A673 (cell line): ENCODE results near the gene PADI1. TPM values are rescaled to one million over a fixed set of nuclear protein-coding genes. Genes with fewer than 3 reads are reported as not detected.

Experiments used
- BruUV-seq: library from RNA; stranded (reverse); fragments of 400-500 nt; replicated peaks from 2 replicates; lab custom pipeline; 2021; lab: Mats Ljungman, UMichigan
- CTCF ChIA-PET: fragments of 300-600 bp; sonication (Branson Sonifier 250); formaldehyde crosslinking; loops from one replicate; lab custom pipeline; 2022; ENCODE audit warnings: antibody characterized with exemption; lab: Charles Lee
- POLR2A ChIA-PET: fragments of 300-600 bp; sonication (Branson Sonifier 250); formaldehyde crosslinking; loops from one replicate; lab custom pipeline; 2022; ENCODE audit warnings: antibody characterized with exemption; ENCODE audit not compliant: low non-redundant PET; lab: Charles Lee
- DNase-seq: peaks from one replicate; pipeline ENCODE4 v3.0.0-alpha.2; 2015; ENCODE audit warnings: low spot score
- H3K27ac ChIP-seq: fragments of 200-600 bp; sonication (generic); 2 replicates; pipeline ENCODE4 v1.5.1; 2016; ENCODE audit warnings: mixed run types, low read depth, mild to moderate bottlenecking, mixed read lengths, antibody characterized with exemption, low read length; ENCODE audit not compliant: poor library complexity, severe bottlenecking
- H3K27me3 ChIP-seq: fragments of 200-600 bp; sonication (generic); replicated peaks from 2 replicates; pipeline ENCODE4 v1.6.1; 2017; ENCODE audit warnings: mixed run types, low read depth, mild to moderate bottlenecking, mixed read lengths, antibody characterized with exemption, low read length; ENCODE audit not compliant: insufficient read depth, poor library complexity
- H3K36me3 ChIP-seq: fragments of 200-600 bp; sonication (generic); 2 replicates; pipeline ENCODE4 v1.6.1; 2016; ENCODE audit warnings: mixed run types, mild to moderate bottlenecking, mixed read lengths, antibody characterized with exemption, low read length; ENCODE audit not compliant: insufficient read depth, poor library complexity, severe bottlenecking
- H3K4me1 ChIP-seq: fragments of 200-600 bp; sonication (generic); 2 replicates; pipeline ENCODE4 v1.6.1; 2017; ENCODE audit warnings: mixed run types, mild to moderate bottlenecking, mixed read lengths, antibody characterized with exemption, low read length; ENCODE audit not compliant: insufficient read depth, poor library complexity, severe bottlenecking
- H3K4me3 ChIP-seq: fragments of 200-600 bp; sonication (generic); 2 replicates; pipeline ENCODE4 v1.5.1; 2016; ENCODE audit warnings: low read depth, mixed run types, mild to moderate bottlenecking, mixed read lengths, low read length; ENCODE audit not compliant: poor library complexity, severe bottlenecking
- H3K9me3 ChIP-seq: fragments of 200-600 bp; sonication (generic); 2 replicates; pipeline ENCODE4 v1.6.1; 2016; ENCODE audit warnings: mixed run types, low read depth, mild to moderate bottlenecking, mixed read lengths, antibody characterized with exemption, low read length; ENCODE audit not compliant: poor library complexity, severe bottlenecking
- EZH2 ChIP-seq: fragments of 200-600 bp; sonication (generic); IDR thresholded peaks from 2 replicates; pipeline ENCODE4 v1.6.1; 2017; ENCODE audit warnings: borderline replicate concordance, low read depth, mild to moderate bottlenecking, mixed read lengths, antibody characterized with exemption, low read length; ENCODE audit not compliant: poor library complexity, severe bottlenecking
- intact Hi-C: fragments of 100-400 bp; cut with micrococcal nuclease; formaldehyde crosslinking; loops from one replicate; pipeline ENCODE4 v1.10.0; 2022; ENCODE audit not compliant: unreplicated experiment
- microRNA-seq: library from miRNA; unstranded; fragments of <30 nt; microRNA quantifications from one replicate; pipeline ENCODE4 v1.2.0, GENCODE V29; 2021
- total RNA-seq: library from RNA; stranded (reverse); gene quantifications from 2 replicates; pipeline ENCODE4 v1.2.3, GENCODE V29; 2021
- TF ChIP-seq, protein P1 (sequence below): fragments of 300-800, 200-600 bp; sonication (generic); conservative IDR thresholded peaks from 2 replicates; pipeline ENCODE4 v1.5.1; 2017; ENCODE audit warnings: low read depth, mild to moderate bottlenecking, antibody characterized with exemption, low read length, moderate library complexity, mixed read lengths

PADI1 gene
- total RNA-seq, 1 experiment from 2014 or later, result 0.56 TPM

DNA sequence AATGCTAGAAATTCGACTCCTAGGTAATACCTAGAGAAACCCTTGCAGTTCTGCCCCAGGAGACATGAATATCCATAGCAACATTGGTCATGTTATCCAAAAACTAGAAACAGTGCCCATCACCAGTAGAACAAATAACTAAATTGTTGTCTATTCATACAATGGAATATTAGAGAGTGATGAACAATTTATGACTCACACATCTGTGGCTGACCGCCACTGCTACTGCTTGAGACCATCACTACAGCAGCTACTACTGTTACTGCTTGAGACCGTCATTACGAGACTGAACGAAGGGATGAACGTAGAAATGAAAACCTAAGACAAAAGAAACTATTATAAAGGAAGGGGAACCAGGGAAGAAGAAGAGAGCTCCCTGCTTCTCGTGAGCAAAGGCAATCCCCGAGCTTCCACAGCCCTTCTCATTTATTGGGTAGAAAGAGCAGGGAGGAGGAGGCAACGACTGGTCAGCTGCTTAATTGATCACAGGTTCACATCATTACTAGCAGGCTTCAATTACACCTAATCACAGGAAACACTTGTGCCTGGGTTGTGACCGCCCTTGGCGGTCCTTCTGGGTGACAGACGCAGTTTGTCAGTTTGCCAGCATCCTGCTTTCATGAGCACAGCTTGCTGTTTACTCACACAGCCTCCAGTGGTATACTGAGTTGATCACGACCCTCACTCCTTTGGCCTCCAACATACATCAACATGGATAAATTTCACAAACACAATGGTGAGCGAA, 88.9 kb downstream of the PADI1 start:
- intact Hi-C loops, result no loop called here
- no peak for DNase-seq
- Histone ChIP-seq H3K4me1 (peaks cover 4% of the 10 kb centered on the region), H3K27ac (no peak overlapping the region), H3K4me3 (no peak overlapping the region), H3K36me3 (no peaks in the 10 kb centered on the region), H3K27me3 (no peaks in the 10 kb centered on the region), H3K9me3 (no peaks in the 10 kb centered on the region)
- CTCF ChIA-PET, result no interaction called here
- TF ChIP-seq EZH2, result no peak
- TF ChIP-seq, protein P1, sequence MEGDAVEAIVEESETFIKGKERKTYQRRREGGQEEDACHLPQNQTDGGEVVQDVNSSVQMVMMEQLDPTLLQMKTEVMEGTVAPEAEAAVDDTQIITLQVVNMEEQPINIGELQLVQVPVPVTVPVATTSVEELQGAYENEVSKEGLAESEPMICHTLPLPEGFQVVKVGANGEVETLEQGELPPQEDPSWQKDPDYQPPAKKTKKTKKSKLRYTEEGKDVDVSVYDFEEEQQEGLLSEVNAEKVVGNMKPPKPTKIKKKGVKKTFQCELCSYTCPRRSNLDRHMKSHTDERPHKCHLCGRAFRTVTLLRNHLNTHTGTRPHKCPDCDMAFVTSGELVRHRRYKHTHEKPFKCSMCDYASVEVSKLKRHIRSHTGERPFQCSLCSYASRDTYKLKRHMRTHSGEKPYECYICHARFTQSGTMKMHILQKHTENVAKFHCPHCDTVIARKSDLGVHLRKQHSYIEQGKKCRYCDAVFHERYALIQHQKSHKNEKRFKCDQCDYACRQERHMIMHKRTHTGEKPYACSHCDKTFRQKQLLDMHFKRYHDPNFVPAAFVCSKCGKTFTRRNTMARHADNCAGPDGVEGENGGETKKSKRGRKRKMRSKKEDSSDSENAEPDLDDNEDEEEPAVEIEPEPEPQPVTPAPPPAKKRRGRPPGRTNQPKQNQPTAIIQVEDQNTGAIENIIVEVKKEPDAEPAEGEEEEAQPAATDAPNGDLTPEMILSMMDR, result no peak
- POLR2A ChIA-PET, result no interaction called here
- BruUV-seq, result no TSS peak

DNA sequence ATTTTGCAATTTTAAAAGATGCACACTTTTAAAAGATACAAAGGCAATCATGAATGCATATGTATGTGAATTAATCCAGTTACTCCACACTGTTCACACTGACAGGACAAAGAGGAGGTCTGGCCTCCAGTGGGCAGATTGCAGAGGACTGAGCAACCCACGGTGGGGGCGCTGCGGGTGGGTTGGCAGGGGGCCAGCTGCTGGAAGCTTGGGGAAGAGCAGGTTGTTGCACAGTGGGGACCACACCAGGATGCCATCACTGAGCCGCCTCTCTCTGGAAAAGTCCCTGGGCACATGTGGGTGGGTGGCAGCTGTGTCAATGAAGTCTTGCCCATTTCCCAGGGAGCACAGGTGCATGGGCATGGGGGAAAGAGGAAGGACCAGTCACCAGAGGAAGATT, 90.4 kb downstream of the PADI1 start:
- Histone ChIP-seq H3K27me3 (no peaks in the 10 kb centered on the region), H3K9me3 (no peaks in the 10 kb centered on the region), H3K4me3 (no peak overlapping the region), H3K36me3 (no peaks in the 10 kb centered on the region), H3K4me1 (no peaks in the 10 kb centered on the region), H3K27ac (no peak overlapping the region)
- no TSS peak for BruUV-seq
- DNase-seq, result no peak
- ChIA-PET POLR2A (no interaction called here), CTCF (no interaction called here)
- intact Hi-C loops, result no loop called here
- TF ChIP-seq, protein P1, result no peak
- no peak for TF ChIP-seq EZH2

Small RNAs within 50 kb of the gene (microRNA-seq; reads per million reads assigned to microRNA genes)
- gene MIR3972, result not detected

Other genes with a start within 250 kb of the PADI1 start
- 27.2 and 44.7 TPM in 2 replicates for gene MFAP2, start 224.5 kb upstream of the PADI1 start, total RNA-seq
- gene ATP13A2, start 193.2 kb upstream of the PADI1 start, total RNA-seq, result 50.9 and 55.6 TPM in 2 replicates
- 207 and 208 TPM in 2 replicates for gene SDHB, start 151.1 kb upstream of the PADI1 start, total RNA-seq
- 26.4 and 27.7 TPM in 2 replicates for gene PADI2, start 85.7 kb upstream of the PADI1 start, total RNA-seq
- gene PADI3, start 44.0 kb downstream of the PADI1 start, total RNA-seq, result 0.26 and 0.39 TPM in 2 replicates
- not detected in 2 replicates for gene PADI4, start 103.1 kb downstream of the PADI1 start, total RNA-seq
- not detected in 2 replicates for gene PADI6, start 167.1 kb downstream of the PADI1 start, total RNA-seq
- gene RCC2, start 234.5 kb downstream of the PADI1 start, total RNA-seq, result 180 and 182 TPM in 2 replicates